Stomach (tissue), 9 donors: ENCODE data around the gene COG8. TPM values are rescaled to one million over a fixed set of nuclear protein-coding genes. Genes with fewer than 3 reads are reported as not detected.

Source experiments
- DNase-seq, 2 donors: peaks; one replicate each; pipeline versions ENCODE4 v3.0.0 to v3.0.0-alpha.2; 2013 to 2019
- H3K27ac ChIP-seq, 5 donors: fragments of 200-600 bp in 4 of 5; sonication (generic) in 4 of 5; one replicate each; pipeline ENCODE4 v1.5.1; 2013 to 2019; ENCODE audit warnings: mild to moderate bottlenecking in 1 of 5, moderate library complexity in 1 of 5
- H3K27me3 ChIP-seq, 3 donors: fragments of 200-600 bp; sonication (generic); one replicate each; pipeline ENCODE4 v1.5.1; 2017 to 2019; ENCODE audit warnings: mixed run types in 1 of 3
- H3K36me3 ChIP-seq, 4 donors: fragments of 200-600 bp; sonication (generic); 1 replicate in 3 of 4; 2 replicates in 1 of 4; pipeline ENCODE4 v1.5.1; 2016 to 2019
- H3K4me1 ChIP-seq, 4 donors: fragments of 200-600 bp; sonication (generic); one replicate each; pipeline ENCODE4 v1.5.1; 2016 to 2019
- H3K4me3 ChIP-seq, 4 donors: fragments of 200-600 bp; sonication (generic) in 3 of 4; one replicate each; pipeline ENCODE4 v1.5.1; 2016 to 2019; ENCODE audit warnings: mild to moderate bottlenecking in 1 of 4
- H3K9me3 ChIP-seq, 4 donors: fragments of 200-600 bp; sonication (generic); one replicate each; pipeline ENCODE4 v1.5.1; 2016 to 2019
- EP300 ChIP-seq: sonication (generic); formaldehyde crosslinking; IDR thresholded peaks from one replicate; pipeline ENCODE4 v1.6.1; 2017; ENCODE audit warnings: antibody characterized with exemption
- POLR2A ChIP-seq, 4 donors: fragments of 450-650 bp; IDR thresholded peaks; one replicate each; pipeline ENCODE4 v1.6.1; 2016; ENCODE audit warnings: antibody characterized with exemption in 4 of 4, control low read depth in 2 of 4, mild to moderate bottlenecking in 1 of 4, moderate library complexity in 1 of 4
- POLR2AphosphoS5 ChIP-seq, 3 donors: sonication (generic); formaldehyde crosslinking; IDR thresholded peaks; one replicate each; pipeline ENCODE4 v1.6.1; 2016; ENCODE audit warnings: antibody characterized with exemption in 3 of 3
- WGBS, 5 donors: extraction: QIAGEN DNeasy Blood & Tissue Kit in 3 of 5; methylation state at CpG; one replicate each; pipeline versions ENCODE4 v1.1.5 to v1.1.7; 2013 to 2018; 5-methylcytosine and 5-hydroxymethylcytosine counted together
- intact Hi-C: fragments of 100-400 bp; cut with DNase I; formaldehyde crosslinking; loops from one replicate; pipeline ENCODE4 v1.15.1; 2023; ENCODE audit warnings: low total_unique reads
- polyA plus RNA-seq, 3 donors: library from polyadenylated mRNA; stranded (reverse); fragments of 200-250 nt; gene quantifications; one replicate each; pipeline ENCODE4 v1.2.3, GENCODE V29; 2013
- total RNA-seq, 5 donors: library from RNA; depleted of rRNA; stranded (reverse); fragments of >200 nt; gene quantifications; one replicate each; pipeline versions ENCODE4 v1.1.0 to v1.2.3, GENCODE V29; 2014 to 2016
- TF ChIP-seq, protein P1 (sequence below), 7 experiments: fragments of 450-650 bp in 4 of 7; fragments of 200-600 bp in 3 of 7; sonication (generic) in 3 of 7; IDR thresholded peaks; one replicate each; pipeline ENCODE4 v1.5.1; 2016 to 2019; ENCODE audit warnings: antibody characterized with exemption in 7 of 7, control low read depth in 2 of 7, mild to moderate bottlenecking in 1 of 7
- donor health status: healthy with polysubstance abuse.
- donor health status: Bipolar disorder and iron deficiency.
- donor health status: healthy.

The COG8 gene
- total and polyA plus RNA-seq, 8 donors: 11.1 to 167 (median 22.3) TPM

DNA sequence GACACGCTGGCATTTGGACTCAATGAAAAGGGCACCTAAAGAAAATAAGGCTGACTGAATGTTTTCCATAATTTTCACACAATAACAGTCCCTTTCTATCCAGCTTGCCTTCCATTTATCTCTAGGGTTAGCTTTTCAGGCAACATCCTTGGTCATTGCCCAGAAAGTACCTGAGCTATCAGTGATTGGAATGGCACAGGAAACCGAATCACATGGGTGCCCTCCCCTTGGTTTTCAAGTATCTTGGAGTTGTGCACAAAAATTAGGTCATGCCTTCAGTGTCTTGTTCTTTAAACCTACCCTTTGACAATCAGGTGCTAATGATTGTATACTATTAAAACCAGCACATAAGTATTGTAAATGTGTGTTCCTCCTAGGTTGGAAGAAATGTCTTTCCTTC is 31.5 kb downstream of the COG8 start:
- TF ChIP-seq POLR2A (IDR thresholded peaks at IDR 0.05) (no peak), POLR2AphosphoS5 (IDR thresholded peaks at IDR 0.05) (no peak), EP300 (no peak)
- TF ChIP-seq, protein P1, sequence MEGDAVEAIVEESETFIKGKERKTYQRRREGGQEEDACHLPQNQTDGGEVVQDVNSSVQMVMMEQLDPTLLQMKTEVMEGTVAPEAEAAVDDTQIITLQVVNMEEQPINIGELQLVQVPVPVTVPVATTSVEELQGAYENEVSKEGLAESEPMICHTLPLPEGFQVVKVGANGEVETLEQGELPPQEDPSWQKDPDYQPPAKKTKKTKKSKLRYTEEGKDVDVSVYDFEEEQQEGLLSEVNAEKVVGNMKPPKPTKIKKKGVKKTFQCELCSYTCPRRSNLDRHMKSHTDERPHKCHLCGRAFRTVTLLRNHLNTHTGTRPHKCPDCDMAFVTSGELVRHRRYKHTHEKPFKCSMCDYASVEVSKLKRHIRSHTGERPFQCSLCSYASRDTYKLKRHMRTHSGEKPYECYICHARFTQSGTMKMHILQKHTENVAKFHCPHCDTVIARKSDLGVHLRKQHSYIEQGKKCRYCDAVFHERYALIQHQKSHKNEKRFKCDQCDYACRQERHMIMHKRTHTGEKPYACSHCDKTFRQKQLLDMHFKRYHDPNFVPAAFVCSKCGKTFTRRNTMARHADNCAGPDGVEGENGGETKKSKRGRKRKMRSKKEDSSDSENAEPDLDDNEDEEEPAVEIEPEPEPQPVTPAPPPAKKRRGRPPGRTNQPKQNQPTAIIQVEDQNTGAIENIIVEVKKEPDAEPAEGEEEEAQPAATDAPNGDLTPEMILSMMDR (IDR thresholded peaks at IDR 0.05): no peak
- Histone ChIP-seq H3K4me1 (peaks cover 9 to 18% (median 14%) of the 10 kb centered on the region in 4 donors), H3K27me3 (no peaks in the 10 kb centered on the region), H3K9me3 (no peaks in the 10 kb centered on the region), H3K36me3 (peaks cover 6 to 20% (median 14%) of the 10 kb centered on the region in 4 donors), H3K27ac (no peak overlapping the region), H3K4me3 (no peak overlapping the region)
- intact Hi-C loops: no loop called here
- DNase-seq: no peak
- WGBS, 5 donors: 85 to 92% (median 88%) methylated on average over 2 of the region's 2 CpGs

DNA sequence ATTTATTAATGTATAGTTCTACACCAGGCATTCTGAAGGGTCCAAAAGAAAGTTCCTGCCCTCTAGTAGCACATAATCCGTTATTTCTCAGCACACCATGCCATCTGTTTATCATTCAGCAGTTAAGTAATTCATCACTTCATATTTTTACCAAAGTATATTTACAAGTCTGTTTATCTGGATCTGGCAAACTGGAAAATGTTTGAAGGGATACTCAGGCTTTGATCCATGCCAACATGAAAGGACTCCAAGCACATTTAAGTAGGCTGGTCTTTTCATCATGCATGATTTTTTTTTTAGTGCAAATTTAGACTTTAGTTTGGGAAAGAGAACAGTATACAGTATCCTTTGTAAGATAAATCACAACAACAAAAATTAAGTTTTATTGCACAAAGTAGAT is 32.3 kb downstream of the COG8 start:
- H3K27ac ChIP-seq: no peak overlapping the region
- H3K27me3 ChIP-seq: no peaks in the 10 kb centered on the region
- peaks cover 6 to 26% (median 19%) of the 10 kb centered on the region in 4 donors for H3K36me3 ChIP-seq
- intact Hi-C loops: no loop called here
- peaks cover 2 to 10% (median 6%) of the 10 kb centered on the region in 4 donors for H3K4me1 ChIP-seq
- no peaks in the 10 kb centered on the region for H3K9me3 ChIP-seq
- 21 to 57% (median 45%) methylated on average over 1 of the region's 1 CpG for WGBS, 5 donors
- H3K4me3 ChIP-seq: no peak overlapping the region
- TF ChIP-seq, protein P1 (IDR thresholded peaks at IDR 0.05): no peak
- TF ChIP-seq EP300 (no peak), POLR2AphosphoS5 (IDR thresholded peaks at IDR 0.05) (no peak), POLR2A (IDR thresholded peaks at IDR 0.05) (no peak)
- no peak for DNase-seq

DNA sequence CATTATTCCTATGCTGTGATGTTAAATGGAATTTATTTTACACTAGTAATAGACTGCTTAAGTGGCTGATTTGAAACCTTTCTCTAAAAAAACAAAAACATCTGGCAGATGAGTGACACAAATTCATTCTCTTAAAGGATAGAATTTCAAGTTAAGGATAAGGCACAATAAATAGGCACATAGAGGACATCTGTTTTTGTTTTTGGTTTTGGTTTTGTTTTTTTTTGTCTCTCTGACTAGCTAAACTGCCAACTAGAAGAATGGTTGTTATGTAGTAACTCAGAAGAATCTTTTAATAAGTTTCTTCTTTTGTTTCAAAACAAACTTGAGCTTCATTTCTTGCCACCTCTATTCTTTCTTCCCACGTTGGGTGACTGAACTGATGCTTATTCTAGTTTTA is 33.3 kb downstream of the COG8 start:
- no peaks in the 10 kb centered on the region for H3K27me3 ChIP-seq
- 76 to 91% (median 82%) methylated on average over 1 of the region's 1 CpG for WGBS, 5 donors
- peaks cover 0 to 6% (median 3%) of the 10 kb centered on the region in 4 donors for H3K4me1 ChIP-seq
- H3K9me3 ChIP-seq: no peaks in the 10 kb centered on the region
- intact Hi-C loops: no loop called here
- no peak overlapping the region for H3K4me3 ChIP-seq
- H3K27ac ChIP-seq: no peak overlapping the region
- H3K36me3 ChIP-seq: peaks cover 11 to 36% (median 29%) of the 10 kb centered on the region in 4 donors
- DNase-seq: no peak
- TF ChIP-seq POLR2A (IDR thresholded peaks at IDR 0.05): no peak
- TF ChIP-seq, protein P1 (IDR thresholded peaks at IDR 0.05): no peak
- TF ChIP-seq POLR2AphosphoS5 (IDR thresholded peaks at IDR 0.05): no peak
- no peak for TF ChIP-seq EP300

DNA sequence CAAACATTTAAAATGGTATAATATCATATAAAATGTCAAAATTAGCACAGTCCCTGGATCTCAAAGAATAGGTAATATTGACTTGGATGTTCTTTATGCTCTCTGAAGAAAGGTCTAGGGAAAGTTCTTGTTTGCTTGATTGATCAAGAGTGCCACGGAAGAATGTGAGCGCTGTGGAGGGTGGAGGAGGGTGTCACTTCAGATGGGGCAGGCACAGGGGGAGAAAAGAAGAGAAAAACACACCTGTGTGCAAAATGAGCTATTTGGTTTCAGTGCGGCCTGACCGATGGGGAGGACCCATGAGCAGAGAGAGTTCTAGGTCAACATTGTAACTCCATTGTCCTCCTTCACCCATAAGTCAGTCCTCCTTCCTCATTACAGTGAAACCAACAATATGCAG is 37.1 kb downstream of the COG8 start:
- Histone ChIP-seq H3K27ac (no peak overlapping the region), H3K4me3 (no peak overlapping the region), H3K36me3 (peaks cover 27 to 64% (median 57%) of the 10 kb centered on the region in 4 donors)

More for the DNA sequence above, 37.1 kb downstream of the COG8 start:
- Histone ChIP-seq H3K4me1 (no peaks in the 10 kb centered on the region), H3K27me3 (no peaks in the 10 kb centered on the region), H3K9me3 (no peaks in the 10 kb centered on the region)
- no peak for DNase-seq
- intact Hi-C loops: no loop called here
- no peak for TF ChIP-seq POLR2AphosphoS5 (IDR thresholded peaks at IDR 0.05)
- no peak for TF ChIP-seq POLR2A (IDR thresholded peaks at IDR 0.05)
- no peak for TF ChIP-seq EP300
- TF ChIP-seq, protein P1 (IDR thresholded peaks at IDR 0.05): no peak
- WGBS, 5 donors: 88 to 94% (median 92%) methylated on average over 4 of the region's 4 CpGs
